ENCODE data around the gene FAM227B. TPM values are rescaled to one million over a fixed set of nuclear protein-coding genes. Genes with fewer than 3 reads are reported as not detected.

The FAM227B gene
- total RNA-seq, 1 experiment from 2014 or later: 0.98 TPM

- Histone ChIP-seq H3K36me3 (ENCODE audit: low read depth, low read length) (no peaks in the 10 kb centered on the region), H3K4me2 (ENCODE audit: low read length) (no peak overlapping the region), H3K4me3 (ENCODE audit: low read length) (no peak overlapping the region), H3K9ac (ENCODE audit: low read length) (no peak overlapping the region), H3K9me3 (ENCODE audit: low read length) (no peaks in the 10 kb centered on the region), H3K79me2 (ENCODE audit: low read length) (no peaks in the 10 kb centered on the region), H3K27me3 (ENCODE audit: low read length) (no peaks in the 10 kb centered on the region), H4K20me1 (ENCODE audit: low read length) (no peaks in the 10 kb centered on the region), H3K9me2 (replicated peaks; ENCODE audit: low read length) (no peaks in the 10 kb centered on the region), H3K4me1 (ENCODE audit: insufficient read depth, low read length) (no peaks in the 10 kb centered on the region), H3K27ac (ENCODE audit: low read length) (no peak overlapping the region), H2AFZ (ENCODE audit: low read length) (no peak overlapping the region), H3F3A (ENCODE audit: low read length, unreplicated experiment) (no peaks in the 10 kb centered on the region)
- DNase-seq (no peak), ATAC-seq (no peak)
- TF ChIP-seq CTCF (conservative IDR thresholded peaks at IDR 0.05; ENCODE audit: low read depth, low read length) (no peak), EZH2 (IDR thresholded peaks at IDR 0.05; ENCODE audit: low read length, unreplicated experiment) (no peak), EZH2phosphoT487 (IDR thresholded peaks at IDR 0.05; ENCODE audit: borderline replicate concordance, low read length) (no peak)
- BruUV-seq (replicated peaks): no TSS peak
- ChIA-PET POLR2A (ENCODE audit: unreplicated experiment) (no interaction called here), CTCF (interaction anchor here (0.6 kb wide), 1 partner anchor 365 kb away, joined by 3 read pairs; no protein-coding TSS in a partner anchor)
- intact Hi-C loops (cut with micrococcal nuclease): no loop called here
Observed at GRCh38 chr15:49637857-49638256, 17.2 kb upstream of the FAM227B start.

GRCh38 chr15:49628379-49628778 is 7.8 kb upstream of the FAM227B start:
- H3K79me2 ChIP-seq (ENCODE audit: low read length): peaks cover 4% of the 10 kb centered on the region
- ATAC-seq: no peak
- H3K4me2 ChIP-seq (ENCODE audit: low read length): peak overlapping the region; percentile 34
- no peak overlapping the region for H3K9ac ChIP-seq (ENCODE audit: low read length)
- ChIA-PET CTCF (no interaction called here), POLR2A (ENCODE audit: unreplicated experiment) (no interaction called here)
- peaks cover 20% of the 10 kb centered on the region for H3K4me1 ChIP-seq (ENCODE audit: insufficient read depth, low read length)
- no peak for TF ChIP-seq CTCF (conservative IDR thresholded peaks at IDR 0.05; ENCODE audit: low read depth, low read length)
- TF ChIP-seq EZH2 (IDR thresholded peaks at IDR 0.05; ENCODE audit: low read length, unreplicated experiment): no peak
- no peak for TF ChIP-seq EZH2phosphoT487 (IDR thresholded peaks at IDR 0.05; ENCODE audit: borderline replicate concordance, low read length)
- H3K9me3 ChIP-seq (ENCODE audit: low read length): peaks cover 4% of the 10 kb centered on the region
- H3K9me2 ChIP-seq (replicated peaks; ENCODE audit: low read length): no peaks in the 10 kb centered on the region
- intact Hi-C loops (cut with micrococcal nuclease): loop anchor here (5.0 to 10.0 kb wide), 3 partner anchors 219 to 394 kb away; no protein-coding TSS in a partner anchor
- no peak for DNase-seq
- H3K27ac ChIP-seq (ENCODE audit: low read length): peak overlapping the region; percentile 90
- BruUV-seq (replicated peaks): no TSS peak
- H2AFZ ChIP-seq (ENCODE audit: low read length): no peak overlapping the region
- H3K27me3 ChIP-seq (ENCODE audit: low read length): no peaks in the 10 kb centered on the region
- H3F3A ChIP-seq (ENCODE audit: low read length, unreplicated experiment): peaks cover 8% of the 10 kb centered on the region
- H4K20me1 ChIP-seq (ENCODE audit: low read length): no peaks in the 10 kb centered on the region
- H3K4me3 ChIP-seq (ENCODE audit: low read length): no peak overlapping the region
- peaks cover 32% of the 10 kb centered on the region for H3K36me3 ChIP-seq (ENCODE audit: low read depth, low read length)

GRCh38 chr15:49627407-49627877 is 6.8 kb upstream of the FAM227B start:
- H3K9me2 ChIP-seq (replicated peaks; ENCODE audit: low read length): no peaks in the 10 kb centered on the region
- H3K4me2 ChIP-seq (ENCODE audit: low read length): peak overlapping the region; percentile 44; the same call in 1 of the 2 replicates
- no peaks in the 10 kb centered on the region for H3K27me3 ChIP-seq (ENCODE audit: low read length)
- CTCF ChIA-PET: no interaction called here
- peak overlapping the region; percentile 9; the same call in 1 of the 2 replicates for H3K4me3 ChIP-seq (ENCODE audit: low read length)
- intact Hi-C loops (cut with micrococcal nuclease): loop anchor here (2.0 to 10.0 kb wide), 4 partner anchors 220 to 393 kb away; no protein-coding TSS in a partner anchor
- POLR2A ChIA-PET (ENCODE audit: unreplicated experiment): no interaction called here
- H3K27ac ChIP-seq (ENCODE audit: low read length): peak overlapping the region; percentile 90
- no peak overlapping the region for H3K9ac ChIP-seq (ENCODE audit: low read length)
- DNase-seq (peak; percentile 85), ATAC-seq (peak; percentile 95)
- BruUV-seq (replicated peaks): no TSS peak
- H3K9me3 ChIP-seq (ENCODE audit: low read length): peaks cover 4% of the 10 kb centered on the region
- H3K79me2 ChIP-seq (ENCODE audit: low read length): peaks cover 14% of the 10 kb centered on the region
- H3K4me1 ChIP-seq (ENCODE audit: insufficient read depth, low read length): peaks cover 20% of the 10 kb centered on the region
- peaks cover 35% of the 10 kb centered on the region for H3K36me3 ChIP-seq (ENCODE audit: low read depth, low read length)
- H2AFZ ChIP-seq (ENCODE audit: low read length): no peak overlapping the region
- peaks cover 8% of the 10 kb centered on the region for H3F3A ChIP-seq (ENCODE audit: low read length, unreplicated experiment)
- TF ChIP-seq EZH2phosphoT487 (IDR thresholded peaks at IDR 0.05; ENCODE audit: borderline replicate concordance, low read length) (no peak), CTCF (conservative IDR thresholded peaks at IDR 0.05; ENCODE audit: low read depth, low read length) (no peak), EZH2 (IDR thresholded peaks at IDR 0.05; ENCODE audit: low read length, unreplicated experiment) (no peak)
- H4K20me1 ChIP-seq (ENCODE audit: low read length): no peaks in the 10 kb centered on the region
